Measurements from ENCODE around the gene COL9A3. TPM values are rescaled to one million over a fixed set of nuclear protein-coding genes. Genes with fewer than 3 reads are reported as not detected.

Gene COL9A3
- total and polyA plus RNA-seq, 2 of the 8 experiments (the other 6 are each of a cell fraction or from before 2014, with no cell fraction given): 21.7 to 80.1 TPM

GRCh38 chr20:62817975-62818591, 1.2 kb downstream of the COL9A3 start:
- peak overlapping the region in 3 of 4 experiments; percentile 29 to 71 (median 31); a peak in 4 of 8 replicates for H3K4me3 ChIP-seq (ENCODE audit: extremely low read depth in 1 of 4, insufficient read depth in 2 of 4, low read depth in 3 of 4, low read length in 4 of 4)
- H3K4me2 ChIP-seq (ENCODE audit: insufficient read depth in 1 of 2, low read depth in 2 of 2, low read length in 2 of 2): peak overlapping the region; percentile 62 to 70; a peak in 3 of 4 replicates
- H3K9ac ChIP-seq (replicated peaks in 1 of 4; ENCODE audit: extremely low read depth in 1 of 4, low read depth in 3 of 4, low read length in 3 of 4): no peak overlapping the region

More at GRCh38 chr20:62817975-62818591, 1.2 kb downstream of the COL9A3 start:
- H3K4ac ChIP-seq (replicated peaks; ENCODE audit: insufficient read length, low read depth, low read length): peak overlapping the region; percentile 69
- no peak overlapping the region for H2BK120ac ChIP-seq (replicated peaks; ENCODE audit: low read depth, low read length)
- H3K4me1 ChIP-seq (replicated peaks in 1 of 4; ENCODE audit: control insufficient read depth in 3 of 4, insufficient read depth in 4 of 4, low read length in 3 of 4): peaks cover 0 to 21% (median 11%) of the 10 kb centered on the region in 4 experiments; a peak in 5 of 7 replicates
- H3K79me2 ChIP-seq (ENCODE audit: control insufficient read depth in 1 of 2, insufficient read depth in 2 of 2, low read length in 2 of 2): no peaks in the 10 kb centered on the region
- H3K27me3 ChIP-seq (replicated peaks in 1 of 4; ENCODE audit: control insufficient read depth in 3 of 4, extremely low read depth in 1 of 4, insufficient read depth in 3 of 4, low read length in 3 of 4): peaks cover 0 to 8% (median 2%) of the 10 kb centered on the region in 4 experiments; a peak in 2 of 7 replicates
- CTCF ChIA-PET (ENCODE audit: partially characterized antibody): interaction anchor here (0.8 to 2.2 kb wide), 2 partner anchors 11 to 110 kb away, joined by 3 to 5 read pairs; no protein-coding TSS in a partner anchor
- H4K5ac ChIP-seq (ENCODE audit: insufficient read length, low read depth, low read length): no peak overlapping the region
- POLR2A ChIA-PET (ENCODE audit: partially characterized antibody): interaction anchor here (3.5 to 4.6 kb wide), 2 partner anchors 14 to 24 kb away, joined by 13 to 22 read pairs; no protein-coding TSS in a partner anchor
- peaks cover 13% of the 10 kb centered on the region for H3K23me2 ChIP-seq (ENCODE audit: low read depth, low read length)
- H4K91ac ChIP-seq (replicated peaks; ENCODE audit: insufficient read length, low read length): peak overlapping the region; percentile 65
- no peak for FAIRE-seq
- H3K56ac ChIP-seq (replicated peaks; ENCODE audit: insufficient read length, low read depth, low read length): no peak overlapping the region
- H3K27ac ChIP-seq (ENCODE audit: low read depth, low read length): no peak overlapping the region
- H3K36me3 ChIP-seq (ENCODE audit: control insufficient read depth in 2 of 4, insufficient read depth in 4 of 4, low read length in 3 of 4): peaks cover 0 to 3% (median 0%) of the 10 kb centered on the region in 4 experiments; a peak in 1 of 8 replicates
- H3K18ac ChIP-seq (ENCODE audit: extremely low read depth, low read length): peak overlapping the region; percentile 60; the same call in 1 of the 2 replicates
- no peak overlapping the region for H3K14ac ChIP-seq (ENCODE audit: insufficient read length)
- no peak overlapping the region for H3K23ac ChIP-seq (ENCODE audit: insufficient read length)
- peak overlapping the region; percentile 24; the same call in 1 of the 2 replicates for H2BK5ac ChIP-seq (ENCODE audit: low read depth, low read length)
- peaks cover 0 to 4% of the 10 kb centered on the region in 2 experiments for H4K20me1 ChIP-seq (replicated peaks in 1 of 2; ENCODE audit: control insufficient read depth in 1 of 2, insufficient read depth in 2 of 2, low read length in 2 of 2)
- DNase-seq (ENCODE audit: low read depth in 1 of 2, low spot score in 2 of 2): no peak
- no peaks in the 10 kb centered on the region for H3K79me1 ChIP-seq (ENCODE audit: low read depth, low read length)
- TF ChIP-seq TAF7 (optimal IDR thresholded peaks at IDR 0.05; ENCODE audit: borderline replicate concordance, low read depth, low read length) (no peak), EGR1 (IDR thresholded peaks at IDR 0.05; ENCODE audit: borderline replicate concordance, low read depth, low read length) (no peak), POLR2A (IDR thresholded peaks at IDR 0.05; ENCODE audit: control extremely low read depth in 1 of 2, low read depth in 2 of 2, low read length in 2 of 2) (no peak)
- H2AFZ ChIP-seq (ENCODE audit: low read length): no peak overlapping the region
- H2BK12ac ChIP-seq (ENCODE audit: low read depth, low read length): peak overlapping the region; percentile 17; the same call in 1 of the 2 replicates
- WGBS, 2 experiments (ENCODE audit: extremely low coverage in 1 of 2, insufficient coverage in 1 of 2, insufficient read length in 1 of 2, insufficient replicate concordance in 2 of 2, low coverage in 1 of 2, low lambda C conversion rate in 2 of 2, missing lambda C conversion rate in 1 of 2): 83% methylated on average over 11 of the region's 12 CpGs; no CpG with 5 or more reads in 1 of the 2 experiments
- H2AK5ac ChIP-seq (ENCODE audit: low read depth, low read length): no peak overlapping the region
- no peaks in the 10 kb centered on the region for H3K9me3 ChIP-seq (ENCODE audit: insufficient read depth in 2 of 2, low read depth in 1 of 2, low read length in 1 of 2)
- H2BK15ac ChIP-seq (ENCODE audit: low read length): no peak overlapping the region
- H4K8ac ChIP-seq (ENCODE audit: extremely low read depth, insufficient read depth, low read length): no peak overlapping the region
- no peak overlapping the region for H2BK20ac ChIP-seq (ENCODE audit: low read length)

All from H1 (cell line).